GM12891 (cell line): ENCODE measurements around the gene KIDINS220.

ENCODE experiments used
- POLR2A ChIP-seq: IDR thresholded peaks from 2 replicates; pipeline ENCODE4 v1.6.1; 2011; ENCODE audit warnings: low read depth, low read length, control low read depth
- POLR2AphosphoS5 ChIP-seq: IDR thresholded peaks from 2 replicates; pipeline ENCODE4 v1.6.1; 2011; ENCODE audit warnings: low read depth, low read length, control low read depth

DNA sequence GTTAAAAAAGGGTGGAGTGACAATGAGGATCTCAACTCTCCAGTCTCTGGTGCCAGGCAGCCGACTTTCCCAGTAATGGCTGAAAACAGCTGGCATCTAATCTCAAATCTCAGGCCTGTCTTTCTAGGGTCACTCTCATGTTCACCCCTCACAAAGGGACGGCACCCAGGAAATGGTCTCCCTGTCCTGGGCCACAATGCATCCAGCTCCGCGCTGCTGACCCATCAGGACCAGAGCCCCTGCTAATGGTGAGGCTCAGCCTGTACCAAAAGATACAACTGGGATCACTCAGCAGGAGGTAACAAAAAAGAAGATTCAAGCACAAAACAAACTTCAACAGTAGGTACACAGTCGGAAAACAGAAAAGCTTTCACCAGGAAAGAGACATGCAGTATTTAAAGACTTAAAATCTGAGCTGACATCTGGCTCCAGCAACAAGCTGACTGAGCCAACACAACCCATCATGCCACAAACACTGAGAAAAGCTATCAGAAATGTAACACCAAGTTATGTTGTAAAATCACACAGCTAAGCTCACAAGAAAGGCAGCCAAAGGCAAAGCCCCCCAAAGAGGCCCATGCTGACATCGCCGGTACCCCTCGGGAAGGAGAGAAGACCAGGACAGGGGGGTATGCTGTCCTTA is 13.6 kb upstream of the KIDINS220 start:
- no peak for TF ChIP-seq POLR2AphosphoS5
- TF ChIP-seq POLR2A = no peak
